GM19452 (cell line): ENCODE data around the gene DUSP3.
"Not testable (repeated sequence)": the region's sequence is repeated elsewhere in the genome, so short reads cannot be mapped to it uniquely, and the experiment has no call there.

Experiments used
- ATAC-seq: cut with Tn5 transposase; IDR thresholded peaks from one replicate; pipeline ENCODE4 v1.9.1; 2021; ENCODE audit not compliant: unreplicated experiment

The DUSP3 gene

DNA sequence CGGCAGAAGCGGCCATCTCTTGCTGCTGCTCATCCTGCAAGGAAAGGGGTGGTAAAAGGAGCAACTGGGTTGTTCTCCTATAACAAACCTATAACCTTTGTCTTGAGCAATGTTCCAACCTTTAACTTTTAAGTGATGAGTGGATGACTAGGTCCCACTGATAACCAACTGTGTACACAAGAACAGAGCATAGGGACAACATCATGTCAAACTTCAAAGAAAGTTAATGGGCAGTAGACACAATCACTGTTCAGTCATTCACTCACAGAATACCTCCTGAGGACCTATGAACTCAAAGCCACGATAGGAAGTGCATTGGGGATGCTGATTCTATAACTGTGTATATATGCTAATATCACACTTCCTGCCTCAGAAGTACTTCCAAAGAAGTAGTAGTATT is 23.1 kb upstream of the DUSP3 start:
- ATAC-seq: no peak

DNA sequence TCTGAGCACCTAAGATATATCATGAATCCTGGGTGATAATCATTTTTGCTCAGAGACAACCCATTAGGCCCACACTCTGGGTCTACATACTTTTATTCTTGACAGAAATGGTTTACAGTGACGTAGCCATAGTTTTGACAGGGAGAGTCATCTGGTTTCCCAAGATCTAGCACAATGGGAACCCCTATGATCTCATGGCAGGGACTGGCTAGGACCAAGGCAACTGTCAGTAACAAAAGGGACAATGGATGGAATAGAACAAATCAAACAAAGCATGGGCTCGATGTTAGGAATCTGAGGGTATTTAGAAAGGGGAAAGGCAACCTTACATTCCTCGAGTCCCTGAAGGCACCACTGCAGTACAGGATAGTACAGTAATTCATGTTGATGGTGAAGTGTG is 22.0 kb upstream of the DUSP3 start:
- ATAC-seq: no peak

DNA sequence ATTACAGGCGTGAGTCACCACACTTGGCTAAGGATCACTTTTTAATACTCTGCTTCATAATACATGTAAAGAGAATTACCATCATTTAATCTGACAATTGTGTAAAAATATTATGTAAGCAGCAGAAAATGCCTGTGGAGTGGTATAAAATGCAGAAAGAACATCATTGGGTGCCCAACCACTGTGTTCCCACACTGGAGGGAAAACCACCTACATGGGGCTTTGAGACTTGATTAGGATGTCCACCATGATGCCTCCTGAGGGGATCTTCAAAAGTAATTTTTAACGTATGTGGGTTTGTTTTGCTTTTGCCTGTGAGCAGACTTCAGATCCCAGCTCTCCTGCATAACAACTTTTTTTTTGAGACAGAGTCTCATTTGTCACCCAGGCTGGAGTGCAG is 20.3 kb upstream of the DUSP3 start:
- no peak for ATAC-seq

DNA sequence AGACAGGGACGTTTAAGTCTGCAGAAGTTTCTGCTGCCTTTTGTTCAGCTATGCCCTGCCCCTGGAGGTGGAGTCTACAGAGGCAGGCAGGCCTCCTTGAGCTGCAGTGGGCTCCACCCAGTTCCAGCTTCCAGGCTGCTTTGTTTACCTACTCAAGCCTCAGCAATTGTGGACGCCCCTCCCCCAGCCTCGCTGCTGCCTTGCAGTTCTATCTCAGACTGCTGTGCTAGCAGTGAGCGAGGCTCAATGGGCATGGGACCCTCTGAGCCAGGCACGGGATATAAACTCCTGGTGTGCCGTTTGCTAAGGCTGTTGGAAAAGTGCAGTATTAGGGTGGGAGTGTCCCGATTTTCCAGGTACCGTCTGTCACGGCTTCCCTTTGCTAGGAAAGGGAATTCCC is 19.2 kb upstream of the DUSP3 start:
- not testable (repeated sequence) for ATAC-seq

DNA sequence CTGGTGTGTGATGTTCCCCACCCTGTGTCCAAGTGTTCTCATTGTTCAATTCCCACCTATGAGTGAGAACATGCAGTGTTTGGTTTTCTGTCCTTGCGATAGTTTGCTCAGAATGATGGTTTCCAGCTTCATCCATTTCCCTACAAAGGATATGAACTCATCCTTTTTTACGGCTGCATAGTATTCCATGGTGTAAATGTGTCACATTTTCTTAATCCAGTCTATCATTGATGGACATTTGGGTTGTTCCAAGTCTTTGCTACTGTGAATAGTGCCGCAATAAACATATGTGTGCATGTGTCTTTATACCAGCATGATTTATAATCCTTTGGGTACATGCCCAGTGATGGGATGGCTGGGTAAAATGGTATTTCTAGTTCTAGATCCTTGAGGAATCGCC is 13.9 kb upstream of the DUSP3 start:
- not testable (repeated sequence) for ATAC-seq

DNA sequence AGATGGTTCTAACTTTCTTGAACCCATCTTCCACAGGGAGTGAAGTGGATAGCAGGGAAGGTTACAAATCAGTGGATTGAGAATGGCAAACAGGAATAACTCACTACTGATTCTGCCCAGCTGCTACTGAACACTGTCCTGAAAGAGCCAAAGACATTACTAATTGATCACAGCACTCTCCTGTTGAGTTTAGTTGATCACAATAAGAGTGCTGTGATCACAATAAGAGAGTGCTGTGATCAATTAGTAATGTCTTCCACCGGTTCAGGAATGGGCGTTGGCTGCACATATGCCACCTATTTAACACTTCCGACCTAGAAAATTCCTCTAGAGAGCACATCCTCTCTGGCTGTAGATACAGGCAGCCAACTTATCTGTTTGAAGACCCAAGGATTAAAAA is 12.8 kb upstream of the DUSP3 start:
- no peak for ATAC-seq

DNA sequence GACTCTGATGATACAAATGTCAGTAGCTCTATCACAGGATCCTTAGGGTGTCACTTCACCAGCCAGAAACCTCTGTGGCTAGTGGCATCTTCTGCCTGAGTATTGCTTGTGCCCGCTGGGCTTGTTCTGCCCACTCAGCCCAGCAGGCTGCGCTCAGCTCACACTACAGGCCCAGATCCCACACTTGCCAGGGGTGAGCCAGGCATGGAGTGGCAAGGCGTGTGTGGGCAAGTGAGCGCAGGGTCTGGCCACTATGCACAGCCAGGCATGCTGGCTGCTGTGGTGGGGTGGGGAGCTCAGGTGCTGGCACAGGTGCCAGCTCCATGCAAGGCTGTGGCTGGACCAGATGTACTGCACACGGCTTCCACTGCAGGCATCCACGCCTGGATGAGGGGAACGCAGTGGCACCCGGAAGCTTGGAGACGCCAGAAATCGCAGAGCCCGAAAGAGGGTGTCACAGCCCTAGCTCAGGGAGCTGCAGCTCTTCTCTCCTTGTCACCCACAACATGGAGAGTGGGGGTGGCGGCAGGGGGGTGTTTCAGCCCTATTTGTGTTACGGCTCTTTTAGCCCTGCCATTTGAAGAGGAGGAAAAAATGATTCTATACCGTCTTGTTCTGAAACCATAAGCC is 11.6 kb upstream of the DUSP3 start:
- no peak for ATAC-seq

DNA sequence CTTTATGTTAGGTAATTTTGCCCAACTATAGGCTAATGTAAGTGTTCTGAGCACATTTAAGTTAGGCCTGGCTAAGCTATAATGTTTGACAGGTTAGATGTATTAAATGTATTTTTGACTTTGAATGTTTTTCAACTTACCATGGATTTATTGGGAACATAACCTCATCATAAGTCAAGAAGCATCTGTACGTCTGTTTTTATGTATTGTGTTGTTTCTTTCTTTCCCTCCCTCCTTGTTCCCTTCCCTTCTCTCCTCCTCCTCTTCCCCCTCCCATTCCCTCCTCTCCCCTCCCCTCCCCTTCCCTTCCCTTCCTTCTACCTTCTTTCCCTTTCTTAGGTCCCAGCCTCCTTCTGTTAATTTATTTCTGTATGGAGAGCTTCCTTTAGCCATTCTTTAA is 10.7 kb upstream of the DUSP3 start:
- no peak for ATAC-seq

DNA sequence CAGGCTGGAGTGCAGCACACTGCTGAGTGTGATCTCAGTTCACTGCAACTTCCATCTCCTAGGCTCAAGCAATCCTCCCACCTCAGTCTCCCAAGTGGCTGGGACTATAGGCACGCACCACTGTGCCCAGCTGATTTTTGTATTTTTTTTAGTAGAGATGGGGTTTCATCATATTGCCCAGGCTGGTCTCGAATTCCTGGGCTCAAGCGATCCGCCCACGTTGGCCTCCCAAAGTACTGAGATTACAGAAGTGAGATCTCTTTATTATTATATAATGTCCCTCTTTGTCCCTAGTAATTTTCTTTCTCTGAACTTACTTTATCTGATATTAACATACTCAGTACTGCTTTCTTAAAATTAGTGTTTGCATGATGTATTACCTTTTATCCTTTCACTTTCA is 9.8 kb upstream of the DUSP3 start:
- no peak for ATAC-seq

DNA sequence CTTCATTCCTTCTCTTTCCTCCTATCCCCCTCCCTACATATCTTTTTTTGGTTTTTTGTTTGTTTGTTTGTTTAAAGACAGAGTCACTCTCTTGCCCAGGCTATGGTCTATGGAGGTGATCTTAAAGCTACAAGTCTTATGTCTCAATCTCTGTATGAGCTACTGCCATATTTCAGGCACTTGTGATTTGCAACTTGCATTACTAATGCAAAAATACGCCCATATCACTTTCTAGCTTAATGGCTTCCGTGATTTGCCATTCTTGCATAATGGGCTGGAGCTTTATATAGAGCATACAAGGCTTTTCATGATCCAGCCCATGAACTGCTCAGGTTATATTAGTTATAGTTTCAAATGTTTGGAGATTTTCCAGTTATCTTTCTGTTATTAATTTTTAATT is 9.0 kb upstream of the DUSP3 start:
- ATAC-seq: no peak

DNA sequence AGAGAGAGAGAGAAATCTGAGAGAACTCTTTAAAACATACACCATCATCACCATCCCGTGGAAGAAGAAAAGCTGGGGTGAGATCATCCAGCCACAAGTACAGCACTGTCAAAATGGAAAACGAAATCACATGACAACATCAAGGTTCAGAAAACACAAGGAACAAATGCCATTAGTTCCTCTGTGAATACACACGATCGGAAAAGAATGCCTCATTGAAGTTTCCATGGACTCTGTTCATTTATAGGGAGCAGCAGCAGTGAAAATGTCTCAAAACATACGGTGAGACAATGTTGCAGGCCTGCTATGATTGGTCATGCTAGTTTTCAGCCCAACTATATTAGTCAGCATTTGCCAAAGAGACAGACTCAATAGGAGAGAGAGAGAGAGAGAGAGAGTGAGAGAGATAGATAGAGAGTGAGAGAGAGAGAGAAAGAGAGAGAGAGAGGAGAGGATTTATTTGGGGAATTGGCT is 5.9 kb upstream of the DUSP3 start:
- ATAC-seq: no peak

DNA sequence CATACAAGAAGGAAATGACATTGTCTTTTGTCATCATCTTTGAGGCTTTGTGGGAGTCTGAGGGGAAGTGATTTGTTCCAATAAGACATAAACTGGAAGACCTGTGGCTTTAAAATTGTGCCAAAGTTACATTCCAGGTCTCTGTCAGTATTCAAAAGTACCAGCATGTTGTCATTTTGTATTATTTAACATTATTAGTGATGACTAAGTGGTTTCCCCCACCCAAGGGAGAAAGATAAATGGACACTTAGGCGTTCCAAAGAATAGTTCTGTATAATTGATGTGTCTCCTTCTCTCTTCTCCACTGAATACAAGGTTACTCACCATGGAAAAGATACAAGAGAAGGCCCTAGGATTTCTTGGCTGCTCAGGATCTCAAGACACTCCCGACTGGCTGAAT is 5.3 kb upstream of the DUSP3 start:
- ATAC-seq: no peak

DNA sequence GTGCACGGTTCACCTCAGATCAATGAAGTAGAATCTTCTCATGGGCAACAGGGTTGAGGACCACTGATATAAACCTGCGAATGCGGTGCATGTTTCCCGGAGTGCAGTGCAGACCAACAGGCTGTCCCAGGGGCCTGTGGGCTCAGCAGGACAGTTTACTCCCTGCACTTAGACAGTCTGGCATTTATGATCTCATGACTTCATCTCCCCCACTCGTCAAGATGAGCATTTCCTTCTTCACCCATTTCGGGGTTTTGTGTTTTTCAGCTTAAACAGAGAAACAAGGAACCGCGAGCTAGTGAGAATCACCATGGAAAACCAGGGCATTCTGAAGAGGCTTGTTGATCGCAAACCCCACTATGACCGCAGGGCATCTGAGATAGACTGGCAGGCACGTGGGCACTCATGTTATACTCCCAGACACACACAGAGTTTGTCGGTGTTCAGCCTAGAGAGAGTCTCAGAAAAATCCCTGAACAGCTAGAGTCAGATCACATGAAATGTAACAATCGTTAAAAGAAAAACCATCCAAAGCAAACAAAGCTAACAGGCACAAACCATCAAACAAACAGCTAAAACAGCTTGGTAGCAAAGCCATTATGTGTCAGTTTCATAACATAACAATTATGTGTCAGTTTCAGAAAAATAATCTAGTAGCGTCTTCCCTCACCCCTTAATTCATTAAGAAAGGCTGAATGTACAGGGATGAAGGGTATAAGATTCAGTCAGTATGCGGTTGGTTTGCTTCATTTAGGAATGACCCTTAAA is 4.3 kb upstream of the DUSP3 start:
- no peak for ATAC-seq

DNA sequence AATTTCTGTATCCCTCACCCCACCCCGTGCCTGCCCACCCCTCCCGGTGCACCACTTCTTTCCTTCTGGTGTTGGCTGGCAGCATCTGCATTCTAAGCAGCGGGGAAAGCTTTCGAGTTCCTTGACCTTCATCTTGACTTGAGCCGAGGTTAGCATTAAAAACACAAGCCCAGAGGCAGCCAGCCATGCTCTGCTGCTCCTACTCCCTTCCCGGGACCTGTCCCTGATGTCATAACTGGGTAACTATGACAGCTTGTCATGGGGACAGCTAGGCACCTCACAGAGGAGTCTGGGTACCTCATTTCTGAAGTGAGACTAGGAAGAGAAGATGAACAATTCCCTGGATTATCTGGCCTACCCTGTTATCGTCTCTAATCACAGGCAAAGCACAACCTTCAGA is 1.4 kb upstream of the DUSP3 start, which contains the start of gene CFAP97D1:
CFAP97D1 (plus strand) TSS at position 301 of the 400 bp plus-strand sequence; CDS start at position 329, 28 bp downstream.
- no peak for ATAC-seq

DNA sequence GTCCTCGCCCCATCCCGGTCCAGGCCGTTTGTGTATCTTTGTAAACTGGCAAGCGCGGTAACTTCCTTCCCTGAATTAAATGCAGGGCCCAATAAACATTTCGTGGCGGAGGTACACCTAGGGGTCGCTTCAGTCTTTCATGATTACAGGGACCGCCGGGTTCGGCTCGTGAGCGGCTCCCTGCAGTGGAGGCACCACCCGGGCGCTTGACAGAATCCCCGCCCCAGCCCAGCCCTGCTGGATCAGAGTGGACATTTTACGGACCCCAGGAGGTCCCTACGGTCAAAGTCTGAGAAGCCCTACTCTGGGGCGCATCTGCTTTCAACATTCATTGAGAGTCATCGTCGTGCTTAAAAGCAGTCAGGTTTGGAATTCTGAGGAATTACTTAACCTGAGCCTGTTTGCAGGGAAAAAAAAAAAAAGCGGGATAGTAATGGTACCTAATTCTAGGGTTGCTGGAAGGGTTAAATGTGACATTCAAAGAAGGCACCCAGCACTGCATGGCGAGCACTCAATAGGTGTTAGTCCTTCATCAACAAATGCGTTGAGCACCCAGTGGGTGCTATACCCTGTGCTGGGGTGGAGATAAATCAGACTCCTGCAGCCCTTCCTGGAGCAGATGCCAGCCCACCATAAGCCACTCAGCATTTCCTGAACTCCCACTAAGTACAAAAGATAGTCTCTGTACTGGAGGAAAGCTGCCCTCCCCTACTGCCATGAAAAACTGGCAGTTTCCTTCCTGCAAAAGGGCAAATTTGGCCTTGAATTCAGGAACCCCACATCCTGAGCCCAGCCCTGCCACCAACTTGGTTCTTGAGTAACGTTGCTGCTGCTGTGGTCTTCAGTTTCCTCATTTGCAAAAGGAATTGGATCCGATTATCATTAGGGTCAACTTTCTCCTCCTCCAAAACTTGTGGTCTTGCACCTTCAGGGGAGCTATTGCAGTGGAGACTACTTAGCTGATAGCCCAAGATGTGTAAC is 658 bp upstream of the DUSP3 start:
- ATAC-seq: no peak

DNA sequence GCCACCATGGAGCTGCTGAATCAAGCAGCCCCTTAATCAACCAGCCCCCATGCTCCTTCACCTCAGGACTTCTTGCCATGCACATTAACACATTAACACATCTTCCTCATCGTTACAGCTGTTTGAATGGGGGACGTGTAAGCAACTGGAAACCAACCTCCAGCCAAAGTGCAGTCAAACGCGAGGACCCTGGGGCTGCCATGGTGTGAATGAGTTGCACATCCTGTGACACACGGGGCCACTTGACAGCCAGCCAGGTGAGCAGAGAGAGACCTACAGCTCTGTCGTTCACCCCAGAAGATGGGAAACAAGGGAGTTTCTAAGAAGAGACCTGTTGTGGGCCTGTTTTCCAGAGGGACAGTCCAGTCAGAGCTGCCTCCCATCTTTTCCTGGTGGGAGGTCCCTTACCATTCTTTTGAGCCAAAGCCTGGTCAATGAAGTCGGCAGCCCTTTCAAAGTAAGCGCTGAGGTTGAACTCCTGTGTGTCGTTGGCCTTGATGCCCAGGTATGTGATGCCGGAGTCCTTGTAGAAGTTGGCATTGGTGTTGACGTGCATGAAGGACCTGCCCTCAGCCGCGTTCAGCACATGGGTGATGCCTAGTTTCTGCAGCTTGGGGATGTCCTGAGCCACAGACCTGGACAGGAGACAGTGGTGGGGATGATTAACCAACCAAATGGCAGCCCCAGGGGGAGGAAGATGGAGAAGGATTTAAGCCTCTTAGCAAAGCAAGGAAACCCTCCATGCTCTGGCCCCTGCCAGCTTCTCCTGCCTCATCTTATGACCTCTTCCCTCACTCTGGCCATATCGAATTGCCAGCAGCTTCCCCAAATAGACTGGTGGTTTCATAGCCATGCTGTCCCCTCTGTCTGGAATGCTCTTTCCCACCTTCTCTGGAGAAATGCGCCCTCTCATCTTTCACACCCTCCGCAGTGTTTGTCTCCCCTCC is 4.2 kb downstream of the DUSP3 start:
- no peak for ATAC-seq

DNA sequence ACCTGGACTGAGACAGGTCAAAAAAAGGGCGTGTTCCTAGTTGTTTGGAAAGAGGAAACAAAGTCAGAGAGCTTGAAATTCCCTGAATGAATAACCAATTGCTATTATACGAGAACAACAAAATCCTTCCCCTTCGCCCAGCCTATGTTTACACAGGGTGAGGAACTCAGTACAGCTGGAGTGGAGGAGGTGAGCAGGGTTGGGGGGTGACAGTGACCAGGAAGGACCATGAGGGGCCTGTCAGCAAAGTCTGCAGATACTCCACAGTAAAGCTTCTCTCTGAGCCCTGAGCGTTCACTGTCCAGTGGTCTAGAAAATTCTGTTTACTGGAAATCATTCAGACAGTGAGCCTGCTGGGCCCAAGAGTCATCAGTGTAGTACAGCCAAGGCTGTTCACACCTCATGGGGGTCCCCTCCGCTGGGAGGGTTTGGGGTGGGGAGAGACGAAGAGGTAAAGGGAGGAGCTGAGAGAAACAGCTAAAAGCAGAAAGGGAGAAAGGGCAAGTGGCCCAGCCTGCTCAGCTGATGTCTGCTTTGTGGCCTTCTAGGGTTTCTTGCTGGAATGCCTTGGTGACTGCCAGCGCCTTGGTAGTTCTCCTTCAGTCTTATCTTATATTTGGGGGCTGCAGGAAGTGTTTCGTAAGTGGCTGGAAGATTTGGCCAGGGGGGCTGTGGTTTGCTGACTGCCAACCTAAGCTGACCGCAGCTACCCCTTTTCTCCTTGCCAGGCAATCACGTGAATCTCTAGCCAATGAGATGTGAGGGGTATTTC is 5.7 kb downstream of the DUSP3 start:
- no peak for ATAC-seq

DNA sequence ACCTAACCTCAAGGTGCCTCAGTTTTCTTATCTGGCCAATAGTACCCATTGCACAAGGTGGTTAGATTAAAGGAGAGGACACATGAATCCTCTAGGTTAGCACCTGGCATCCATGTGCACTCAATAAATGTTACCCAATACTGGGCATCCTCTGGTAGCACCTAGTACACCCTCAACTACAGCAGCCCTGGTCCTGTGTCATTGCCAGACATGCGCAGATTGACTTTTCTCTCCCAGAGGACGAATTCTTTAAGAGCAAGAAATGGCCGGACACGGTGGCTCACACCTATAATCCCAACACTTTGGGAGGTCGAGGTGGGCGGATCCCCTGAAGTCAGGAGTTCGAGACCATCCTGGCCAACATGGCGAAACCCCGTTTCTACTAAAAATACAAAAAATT is 7.3 kb downstream of the DUSP3 start:
- ATAC-seq: no peak

DNA sequence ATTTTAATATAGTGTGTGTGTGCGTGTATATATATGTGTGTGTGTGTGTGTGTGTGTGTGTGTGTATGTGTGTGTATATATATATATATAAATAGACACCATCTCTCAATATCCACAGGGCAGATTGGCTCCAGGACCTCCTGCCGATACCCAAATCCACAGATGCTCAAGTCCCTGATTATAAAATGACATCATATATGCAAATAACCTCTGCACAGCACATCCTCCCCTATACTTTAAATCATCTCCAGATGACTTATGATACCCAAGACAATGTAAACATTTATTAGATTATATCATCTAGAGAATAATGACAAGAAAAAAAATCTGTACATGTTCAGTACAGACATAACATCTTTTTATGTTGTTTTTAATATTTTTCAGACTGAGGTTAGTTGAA is 7.8 kb downstream of the DUSP3 start:
- no peak for ATAC-seq

DNA sequence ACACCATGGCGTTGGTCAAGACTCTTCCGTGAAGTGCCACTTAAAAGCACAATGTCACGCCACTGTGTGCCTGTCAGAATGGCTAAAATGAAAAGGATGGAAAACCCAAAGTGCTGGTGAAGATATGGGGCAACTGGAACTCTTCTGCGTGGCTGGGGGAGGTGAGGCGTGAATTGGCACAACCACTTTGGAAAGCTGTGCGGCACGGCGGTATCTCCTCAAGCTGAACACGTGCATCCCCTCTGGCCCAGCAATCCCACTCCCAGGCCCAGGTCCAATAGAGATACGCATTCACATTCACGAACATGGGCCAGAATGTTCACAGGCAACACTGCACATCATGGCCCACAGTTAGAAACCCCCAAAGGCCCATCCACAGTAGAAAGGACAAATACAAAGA is 8.9 kb downstream of the DUSP3 start:
- ATAC-seq: no peak
